MM.1S (cell line): ENCODE measurements around the gene BABAM1.

ENCODE experiments used
- CTCF ChIP-seq: fragments of 300-600 bp; sonication (generic); IDR thresholded peaks from 2 replicates; pipeline ENCODE4 v1.5.1; 2016; ENCODE audit warnings: antibody characterized with exemption, low read length, mixed read lengths
- EZH2 ChIP-seq: fragments of 300-600 bp; sonication (generic); optimal IDR thresholded peaks from 2 replicates; pipeline ENCODE3; 2017; ENCODE audit warnings: low read depth, mild to moderate bottlenecking, antibody characterized with exemption, low read length, mixed read lengths
- EZH2phosphoT487 ChIP-seq: fragments of 300-600 bp; sonication (generic); IDR thresholded peaks from 2 replicates; pipeline ENCODE4 v1.6.1; 2018; ENCODE audit warnings: antibody characterized with exemption, low read length

- no peak for TF ChIP-seq EZH2
- TF ChIP-seq CTCF = no peak
- TF ChIP-seq EZH2phosphoT487 = no peak
Measured at GRCh38 chr19:17256130-17256529, 11.1 kb upstream of the BABAM1 start.
